ENCODE results near the gene HSPB8. TPM values are rescaled to one million over a fixed set of nuclear protein-coding genes. Genes with fewer than 3 reads are reported as not detected.

HSPB8 gene
- total RNA-seq, 1 experiment from 2014 or later: 13.0 TPM

- in situ Hi-C loops (cut with HindIII; ENCODE audit: low pct_unique_long_range_greater_than_20kb, low sequenced_read_pairs): no loop called here
- no peak for DNase-seq (ENCODE audit: low read depth)
Measured at GRCh38 chr12:119159844-119160243, 18.9 kb upstream of the HSPB8 start.

- in situ Hi-C loops (cut with HindIII; ENCODE audit: low pct_unique_long_range_greater_than_20kb, low sequenced_read_pairs): no loop called here
- no peak for DNase-seq (ENCODE audit: low read depth)
Measured at GRCh38 chr12:119167902-119168301, 10.8 kb upstream of the HSPB8 start.

GRCh38 chr12:119168721-119169120 lies 10.0 kb upstream of the HSPB8 start:
- in situ Hi-C loops (cut with HindIII; ENCODE audit: low pct_unique_long_range_greater_than_20kb, low sequenced_read_pairs): no loop called here
- no peak for DNase-seq (ENCODE audit: low read depth)

- in situ Hi-C loops (cut with HindIII; ENCODE audit: low pct_unique_long_range_greater_than_20kb, low sequenced_read_pairs): no loop called here
- DNase-seq (ENCODE audit: low read depth): no peak
Measured at GRCh38 chr12:119169150-119169549, 9.6 kb upstream of the HSPB8 start.

GRCh38 chr12:119171291-119171690 lies 7.4 kb upstream of the HSPB8 start:
- DNase-seq (ENCODE audit: low read depth): no peak
- in situ Hi-C loops (cut with HindIII; ENCODE audit: low pct_unique_long_range_greater_than_20kb, low sequenced_read_pairs): no loop called here

- DNase-seq (ENCODE audit: low read depth): no peak
- in situ Hi-C loops (cut with HindIII; ENCODE audit: low pct_unique_long_range_greater_than_20kb, low sequenced_read_pairs): no loop called here
Measured at GRCh38 chr12:119171691-119172425, 6.9 kb upstream of the HSPB8 start.

GRCh38 chr12:119175081-119175480 lies 3.6 kb upstream of the HSPB8 start:
- in situ Hi-C loops (cut with HindIII; ENCODE audit: low pct_unique_long_range_greater_than_20kb, low sequenced_read_pairs): no loop called here
- DNase-seq (ENCODE audit: low read depth): no peak

- peak; percentile 84 for DNase-seq (ENCODE audit: low read depth)
- in situ Hi-C loops (cut with HindIII; ENCODE audit: low pct_unique_long_range_greater_than_20kb, low sequenced_read_pairs): no loop called here
Measured at GRCh38 chr12:119176267-119177055, 2.3 kb upstream of the HSPB8 start.

- in situ Hi-C loops (cut with HindIII; ENCODE audit: low pct_unique_long_range_greater_than_20kb, low sequenced_read_pairs): no loop called here
- DNase-seq (ENCODE audit: low read depth): no peak
Measured at GRCh38 chr12:119177056-119177325, 1.7 kb upstream of the HSPB8 start.

- no peak for DNase-seq (ENCODE audit: low read depth)
- in situ Hi-C loops (cut with HindIII; ENCODE audit: low pct_unique_long_range_greater_than_20kb, low sequenced_read_pairs): no loop called here
Measured at GRCh38 chr12:119177724-119178380, 879 bp upstream of the HSPB8 start.

GRCh38 chr12:119179335-119180021 lies 747 bp downstream of the HSPB8 start:
- in situ Hi-C loops (cut with HindIII; ENCODE audit: low pct_unique_long_range_greater_than_20kb, low sequenced_read_pairs): no loop called here
- peak; percentile 84 for DNase-seq (ENCODE audit: low read depth)

- in situ Hi-C loops (cut with HindIII; ENCODE audit: low pct_unique_long_range_greater_than_20kb, low sequenced_read_pairs): no loop called here
- DNase-seq (ENCODE audit: low read depth): peak; percentile 56
Measured at GRCh38 chr12:119180380-119181040, 1.8 kb downstream of the HSPB8 start.

GRCh38 chr12:119181202-119181601 lies 2.5 kb downstream of the HSPB8 start:
- in situ Hi-C loops (cut with HindIII; ENCODE audit: low pct_unique_long_range_greater_than_20kb, low sequenced_read_pairs): no loop called here
- no peak for DNase-seq (ENCODE audit: low read depth)

GRCh38 chr12:119181944-119182343 lies 3.2 kb downstream of the HSPB8 start:
- in situ Hi-C loops (cut with HindIII; ENCODE audit: low pct_unique_long_range_greater_than_20kb, low sequenced_read_pairs): no loop called here
- no peak for DNase-seq (ENCODE audit: low read depth)

GRCh38 chr12:119182701-119183493 lies 4.2 kb downstream of the HSPB8 start:
- in situ Hi-C loops (cut with HindIII; ENCODE audit: low pct_unique_long_range_greater_than_20kb, low sequenced_read_pairs): no loop called here
- peak; percentile 83 for DNase-seq (ENCODE audit: low read depth)

- no peak for DNase-seq (ENCODE audit: low read depth)
- in situ Hi-C loops (cut with HindIII; ENCODE audit: low pct_unique_long_range_greater_than_20kb, low sequenced_read_pairs): no loop called here
Measured at GRCh38 chr12:119183942-119184695, 5.4 kb downstream of the HSPB8 start.

- in situ Hi-C loops (cut with HindIII; ENCODE audit: low pct_unique_long_range_greater_than_20kb, low sequenced_read_pairs): no loop called here
- DNase-seq (ENCODE audit: low read depth): no peak
Measured at GRCh38 chr12:119195256-119195655, 16.5 kb downstream of the HSPB8 start.

All from Caki2 (cell line).